ENCODE data around the gene ADGRL3.

DNA sequence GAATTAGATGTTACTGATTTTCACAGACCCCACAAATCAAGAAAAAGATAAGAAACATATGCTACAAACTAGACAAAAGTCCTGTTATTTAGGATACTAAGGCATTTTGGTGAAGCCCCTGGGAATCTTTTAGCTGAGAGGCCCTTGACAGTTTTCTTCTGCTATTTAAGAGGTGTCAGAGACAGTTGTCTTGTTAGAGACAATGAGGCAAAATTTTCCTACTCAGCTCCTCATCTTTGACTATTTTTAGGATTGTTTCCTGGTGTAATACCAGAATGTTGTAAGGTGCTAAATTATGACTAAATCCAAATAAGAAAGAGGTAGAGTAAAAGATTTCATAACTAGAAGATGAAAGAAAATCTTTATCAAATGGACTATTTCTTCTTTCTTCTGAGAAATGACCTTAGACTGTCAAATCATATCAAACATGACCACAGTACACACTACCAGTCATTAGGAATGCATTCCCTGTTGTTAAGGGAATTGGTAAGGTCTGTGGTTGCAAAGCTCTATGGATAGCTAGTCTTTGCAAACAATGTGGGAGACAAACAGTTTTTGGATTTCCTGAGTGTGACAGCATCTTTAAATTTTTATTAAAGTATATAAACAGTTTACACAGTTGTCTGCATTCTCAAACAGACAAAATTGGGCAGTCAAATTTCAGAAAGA is 926.1 kb downstream of the ADGRL3 start:
- TF ChIP-seq, protein P1, sequence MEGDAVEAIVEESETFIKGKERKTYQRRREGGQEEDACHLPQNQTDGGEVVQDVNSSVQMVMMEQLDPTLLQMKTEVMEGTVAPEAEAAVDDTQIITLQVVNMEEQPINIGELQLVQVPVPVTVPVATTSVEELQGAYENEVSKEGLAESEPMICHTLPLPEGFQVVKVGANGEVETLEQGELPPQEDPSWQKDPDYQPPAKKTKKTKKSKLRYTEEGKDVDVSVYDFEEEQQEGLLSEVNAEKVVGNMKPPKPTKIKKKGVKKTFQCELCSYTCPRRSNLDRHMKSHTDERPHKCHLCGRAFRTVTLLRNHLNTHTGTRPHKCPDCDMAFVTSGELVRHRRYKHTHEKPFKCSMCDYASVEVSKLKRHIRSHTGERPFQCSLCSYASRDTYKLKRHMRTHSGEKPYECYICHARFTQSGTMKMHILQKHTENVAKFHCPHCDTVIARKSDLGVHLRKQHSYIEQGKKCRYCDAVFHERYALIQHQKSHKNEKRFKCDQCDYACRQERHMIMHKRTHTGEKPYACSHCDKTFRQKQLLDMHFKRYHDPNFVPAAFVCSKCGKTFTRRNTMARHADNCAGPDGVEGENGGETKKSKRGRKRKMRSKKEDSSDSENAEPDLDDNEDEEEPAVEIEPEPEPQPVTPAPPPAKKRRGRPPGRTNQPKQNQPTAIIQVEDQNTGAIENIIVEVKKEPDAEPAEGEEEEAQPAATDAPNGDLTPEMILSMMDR (IDR thresholded peaks at IDR 0.05): no peak
- no peak for TF ChIP-seq POLR2A (IDR thresholded peaks at IDR 0.05)
